ENCODE data around the gene HSP90AB1.
A peak's percentile ranks its signal among the peaks of the same experiment; 100 is the strongest.

Gene HSP90AB1

DNA sequence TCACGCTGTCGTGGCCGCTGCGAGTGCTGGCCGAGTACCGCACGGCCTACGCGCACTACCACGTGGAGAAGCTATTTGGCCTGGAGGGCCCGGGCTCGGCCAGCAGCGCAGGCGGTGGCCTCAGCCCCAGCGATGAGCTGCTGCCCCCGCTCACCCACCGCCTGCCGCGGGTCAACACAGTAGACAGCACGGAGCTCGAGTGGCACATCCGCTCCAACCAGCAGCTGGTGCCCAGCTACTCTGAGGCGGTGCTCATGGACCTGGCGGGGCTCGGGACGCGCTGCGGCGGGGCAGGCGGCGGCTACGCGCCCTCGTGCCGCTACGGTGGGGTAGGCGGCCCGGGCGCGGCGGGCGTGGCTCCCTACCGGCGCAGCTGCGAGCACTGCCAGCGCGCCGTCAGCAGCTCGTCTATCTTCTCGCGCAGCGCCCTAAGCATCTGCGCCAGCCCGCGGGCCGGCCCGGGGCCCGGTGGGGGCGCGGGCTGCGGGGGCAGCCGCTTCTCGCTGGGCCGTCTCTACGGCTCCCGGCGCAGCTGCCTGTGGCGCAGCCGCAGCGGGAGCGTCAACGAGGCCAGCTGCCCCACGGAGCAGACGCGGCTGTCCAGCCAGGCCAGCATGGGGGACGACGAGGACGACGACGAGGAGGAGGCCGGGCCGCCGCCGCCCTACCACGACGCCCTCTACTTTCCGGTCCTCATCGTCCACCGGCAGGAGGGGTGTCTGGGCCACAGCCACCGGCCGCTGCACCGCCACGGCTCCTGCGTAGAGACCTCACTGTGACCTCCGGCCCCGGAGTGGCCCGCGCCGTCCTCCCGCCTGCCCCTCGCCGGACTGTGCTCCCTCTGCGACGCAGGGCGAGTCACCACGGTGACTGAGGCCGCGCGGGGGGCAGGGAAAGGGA lies 29.1 kb downstream of the HSP90AB1 start:
- Histone ChIP-seq H3K36me3 (ENCODE audit: insufficient read depth, low read length) (no peaks in the 10 kb centered on the region), H3K9me3 (replicated peaks; ENCODE audit: low read length) (no peaks in the 10 kb centered on the region), H3K9ac (ENCODE audit: low read depth, low read length) (no peak overlapping the region), H3K27me3 (ENCODE audit: control insufficient read depth, insufficient read depth, low read length) (peaks cover 71% of the 10 kb centered on the region), H3K4me2 (ENCODE audit: low read length) (peak overlapping the region; percentile 80), H3K4me3 (ENCODE audit: low read length) (peak overlapping the region; percentile 57), H3K4me1 (ENCODE audit: control insufficient read depth, insufficient read depth, low read length) (peaks cover 3% of the 10 kb centered on the region)

DNA sequence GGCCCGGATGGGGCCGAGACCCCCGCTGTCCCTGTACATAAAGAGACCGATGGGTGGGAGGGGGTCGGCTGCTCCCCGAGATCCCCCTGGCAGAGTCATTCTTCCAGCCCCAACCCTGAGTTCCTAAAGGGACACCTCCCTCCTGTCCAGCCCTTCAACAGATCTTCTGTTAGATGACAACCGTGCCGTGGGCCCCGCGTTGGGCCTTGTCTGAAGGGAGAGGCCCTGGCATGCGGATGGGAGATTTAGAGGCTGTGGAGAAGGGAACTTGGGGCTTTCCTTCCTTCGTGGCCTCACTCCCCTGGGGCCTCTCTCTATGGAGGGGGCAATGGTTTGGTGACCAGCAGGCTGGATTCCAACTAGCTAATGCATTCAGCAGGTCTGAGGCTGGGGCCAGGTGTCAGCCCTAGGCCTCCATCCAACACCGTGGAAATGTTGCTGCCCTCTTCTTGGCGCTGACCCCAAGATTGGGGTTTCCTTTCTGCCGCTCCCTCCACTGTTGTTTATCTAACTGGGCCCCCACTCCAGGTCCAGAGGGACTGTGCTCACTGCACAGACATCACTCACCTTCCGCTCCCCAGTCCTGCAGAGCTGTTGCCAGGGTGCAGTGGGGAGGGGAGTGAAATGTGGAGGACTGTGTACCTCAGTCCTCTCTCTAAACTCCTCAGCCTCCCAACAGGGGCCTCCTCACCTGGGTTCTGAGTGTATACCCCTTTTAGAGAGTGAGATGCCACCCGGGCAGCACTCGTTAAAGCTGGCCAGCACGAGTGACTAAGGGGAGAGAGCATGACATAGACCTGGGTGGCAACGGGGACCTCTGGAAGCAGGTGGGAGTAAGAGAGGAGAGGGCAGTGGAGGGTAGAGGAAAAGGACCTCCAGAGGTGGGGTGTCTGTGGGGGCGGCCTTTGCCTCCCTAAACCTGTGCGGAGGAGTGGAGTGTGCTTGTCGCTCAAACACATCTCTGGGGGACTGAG lies 30.1 kb downstream of the HSP90AB1 start:
- Histone ChIP-seq H3K4me2 (ENCODE audit: low read length) (no peak overlapping the region), H3K9ac (ENCODE audit: low read depth, low read length) (no peak overlapping the region), H3K4me3 (ENCODE audit: low read length) (no peak overlapping the region), H3K27me3 (ENCODE audit: control insufficient read depth, insufficient read depth, low read length) (peaks cover 64% of the 10 kb centered on the region), H3K9me3 (replicated peaks; ENCODE audit: low read length) (no peaks in the 10 kb centered on the region), H3K4me1 (ENCODE audit: control insufficient read depth, insufficient read depth, low read length) (peaks cover 3% of the 10 kb centered on the region), H3K36me3 (ENCODE audit: insufficient read depth, low read length) (no peaks in the 10 kb centered on the region)

DNA sequence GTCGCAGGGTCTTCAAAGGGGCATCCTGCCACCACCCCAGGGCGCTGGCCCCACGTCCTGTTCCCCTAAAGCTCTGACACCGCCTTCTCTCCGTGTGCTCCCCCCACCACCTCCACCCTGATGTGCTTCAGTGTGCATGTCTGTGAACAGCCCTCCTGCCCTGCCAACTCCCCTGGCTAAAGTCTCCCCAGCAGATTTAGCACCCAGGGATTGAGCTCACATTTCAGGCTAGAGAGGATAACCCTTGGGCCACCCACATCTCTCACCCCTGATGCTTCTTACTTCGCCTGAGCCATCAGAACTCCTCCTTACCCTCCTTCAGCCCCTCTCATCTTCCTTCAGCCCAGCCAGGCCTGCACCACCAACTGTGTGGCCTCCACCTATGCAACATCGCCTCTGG lies 30.9 kb downstream of the HSP90AB1 start:
- H3K27me3 ChIP-seq (ENCODE audit: control insufficient read depth, insufficient read depth, low read length) = peaks cover 62% of the 10 kb centered on the region
- H3K36me3 ChIP-seq (ENCODE audit: insufficient read depth, low read length) = no peaks in the 10 kb centered on the region
- no peak overlapping the region for H3K4me3 ChIP-seq (ENCODE audit: low read length)
- peaks cover 3% of the 10 kb centered on the region for H3K4me1 ChIP-seq (ENCODE audit: control insufficient read depth, insufficient read depth, low read length)
- no peak overlapping the region for H3K4me2 ChIP-seq (ENCODE audit: low read length)
- H3K9me3 ChIP-seq (replicated peaks; ENCODE audit: low read length) = no peaks in the 10 kb centered on the region
- no peak overlapping the region for H3K9ac ChIP-seq (ENCODE audit: low read depth, low read length)

DNA sequence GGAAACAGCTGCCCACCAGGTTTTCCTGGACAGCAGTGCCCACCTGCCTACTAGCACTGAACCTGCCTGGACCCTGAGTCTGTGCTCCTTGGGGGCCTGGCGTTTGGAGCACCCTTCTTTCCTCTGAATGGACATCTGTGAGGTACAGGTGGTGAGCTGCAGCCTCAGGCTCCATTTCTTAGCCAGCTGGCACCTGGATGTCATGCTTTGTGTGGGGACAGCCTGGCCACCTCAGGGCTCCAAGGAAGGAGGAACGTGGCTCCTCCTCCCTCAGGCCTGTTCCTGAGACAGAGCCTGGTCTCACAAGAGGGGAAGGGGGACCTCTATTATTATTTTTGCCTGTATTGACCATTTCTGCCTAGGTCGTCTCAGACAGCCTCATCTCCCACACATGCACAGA lies 31.4 kb downstream of the HSP90AB1 start:
- Histone ChIP-seq H3K27me3 (ENCODE audit: control insufficient read depth, insufficient read depth, low read length) (peaks cover 61% of the 10 kb centered on the region), H3K9ac (ENCODE audit: low read depth, low read length) (no peak overlapping the region), H3K4me2 (ENCODE audit: low read length) (no peak overlapping the region), H3K36me3 (ENCODE audit: insufficient read depth, low read length) (no peaks in the 10 kb centered on the region), H3K4me3 (ENCODE audit: low read length) (no peak overlapping the region), H3K9me3 (replicated peaks; ENCODE audit: low read length) (no peaks in the 10 kb centered on the region), H3K4me1 (ENCODE audit: control insufficient read depth, insufficient read depth, low read length) (peaks cover 3% of the 10 kb centered on the region)

DNA sequence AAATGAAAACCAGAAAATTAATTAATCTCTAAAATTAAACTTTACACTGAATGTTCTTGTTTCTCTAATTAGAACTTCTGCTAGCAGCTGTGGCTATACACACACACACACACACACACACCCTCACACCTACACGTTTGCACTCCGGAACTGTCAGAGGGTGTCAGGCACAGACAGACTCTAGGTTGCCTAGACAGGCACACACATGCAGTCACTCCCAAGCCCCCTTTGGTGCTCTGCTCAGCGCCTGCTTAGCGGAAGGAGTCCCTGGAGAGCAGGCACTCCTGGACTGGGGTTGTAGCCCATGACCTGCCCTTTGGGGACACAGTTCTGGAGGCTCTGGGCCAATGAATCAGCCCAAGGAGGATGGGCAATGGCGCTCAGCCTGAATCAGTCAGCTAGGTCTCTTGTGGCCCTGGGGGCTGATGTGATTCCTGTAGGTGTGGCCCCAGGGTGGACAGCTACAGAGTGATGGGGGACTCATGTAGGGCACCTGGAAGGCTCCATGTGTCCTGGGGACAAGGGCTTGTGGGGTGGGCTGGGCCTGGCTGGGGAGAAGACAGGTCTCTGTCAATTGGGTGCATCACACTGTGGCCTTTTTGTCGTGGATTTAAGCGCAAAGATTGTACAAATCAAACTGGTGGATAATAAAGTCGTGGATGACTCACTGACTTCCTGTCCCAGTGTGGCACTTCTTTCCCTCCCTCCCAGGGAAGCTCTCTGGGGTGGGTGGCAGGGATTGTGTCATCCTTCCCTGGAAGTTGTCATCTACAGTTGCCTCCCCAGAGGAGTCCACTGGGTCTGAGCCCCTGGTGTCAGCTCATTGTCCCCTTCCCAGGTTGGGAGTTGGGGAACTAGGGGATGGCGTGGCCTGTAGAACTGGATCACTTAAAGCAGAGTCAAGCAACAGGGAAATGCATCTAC lies 32.1 kb downstream of the HSP90AB1 start:
- Histone ChIP-seq H3K9ac (ENCODE audit: low read depth, low read length) (no peak overlapping the region), H3K36me3 (ENCODE audit: insufficient read depth, low read length) (no peaks in the 10 kb centered on the region), H3K9me3 (replicated peaks; ENCODE audit: low read length) (no peaks in the 10 kb centered on the region), H3K4me1 (ENCODE audit: control insufficient read depth, insufficient read depth, low read length) (peaks cover 3% of the 10 kb centered on the region), H3K4me2 (ENCODE audit: low read length) (no peak overlapping the region), H3K4me3 (ENCODE audit: low read length) (no peak overlapping the region), H3K27me3 (ENCODE audit: control insufficient read depth, insufficient read depth, low read length) (peaks cover 63% of the 10 kb centered on the region)

DNA sequence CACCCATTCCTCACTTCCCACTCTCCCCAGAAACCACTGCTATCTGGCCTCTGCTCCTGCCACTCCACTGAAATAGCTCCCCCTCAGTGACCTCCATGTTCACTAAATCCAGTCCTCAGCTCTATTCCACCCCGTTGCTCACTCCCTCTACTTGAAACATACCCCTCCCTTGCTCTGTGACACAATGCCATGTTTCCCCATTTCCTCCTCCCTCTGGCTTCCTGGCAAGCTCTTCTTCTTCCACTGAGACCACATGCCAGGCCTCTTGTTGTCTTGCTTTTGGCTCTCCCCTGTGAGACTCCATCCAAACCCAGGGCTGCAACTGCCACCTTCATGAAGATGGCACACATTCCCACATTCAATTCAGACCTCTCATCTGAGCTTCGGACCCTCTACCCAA lies 37.2 kb downstream of the HSP90AB1 start:
- no peak overlapping the region for H3K9ac ChIP-seq (ENCODE audit: low read depth, low read length)
- H3K27me3 ChIP-seq (ENCODE audit: control insufficient read depth, insufficient read depth, low read length) = peaks cover 76% of the 10 kb centered on the region
- no peaks in the 10 kb centered on the region for H3K9me3 ChIP-seq (replicated peaks; ENCODE audit: low read length)
- H3K36me3 ChIP-seq (ENCODE audit: insufficient read depth, low read length) = no peaks in the 10 kb centered on the region
- no peak overlapping the region for H3K4me3 ChIP-seq (ENCODE audit: low read length)
- H3K4me1 ChIP-seq (ENCODE audit: control insufficient read depth, insufficient read depth, low read length) = no peaks in the 10 kb centered on the region
- no peak overlapping the region for H3K4me2 ChIP-seq (ENCODE audit: low read length)

DNA sequence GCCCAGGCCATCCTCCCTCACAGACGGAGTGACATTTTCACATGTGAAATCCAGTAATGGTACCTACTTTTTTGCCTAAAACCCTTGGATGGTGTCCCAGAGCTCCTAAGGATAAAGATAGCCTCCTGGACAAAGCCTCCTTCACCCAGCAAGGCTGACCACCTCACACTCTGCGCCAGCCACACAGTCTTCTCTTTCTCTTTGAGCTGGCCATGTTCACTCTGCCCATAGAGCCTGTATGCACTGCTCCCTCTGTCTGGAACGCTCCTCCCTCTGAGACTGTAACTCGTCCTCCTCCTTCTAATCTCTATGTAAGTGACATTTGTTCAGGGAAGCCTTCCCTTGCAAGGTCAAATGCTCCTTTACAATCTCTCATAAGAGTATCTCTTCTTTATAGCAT lies 38.0 kb downstream of the HSP90AB1 start:
- no peak overlapping the region for H3K9ac ChIP-seq (ENCODE audit: low read depth, low read length)
- H3K27me3 ChIP-seq (ENCODE audit: control insufficient read depth, insufficient read depth, low read length) = peaks cover 77% of the 10 kb centered on the region
- no peaks in the 10 kb centered on the region for H3K9me3 ChIP-seq (replicated peaks; ENCODE audit: low read length)
- H3K4me1 ChIP-seq (ENCODE audit: control insufficient read depth, insufficient read depth, low read length) = no peaks in the 10 kb centered on the region
- no peak overlapping the region for H3K4me2 ChIP-seq (ENCODE audit: low read length)
- H3K36me3 ChIP-seq (ENCODE audit: insufficient read depth, low read length) = no peaks in the 10 kb centered on the region
- no peak overlapping the region for H3K4me3 ChIP-seq (ENCODE audit: low read length)

DNA sequence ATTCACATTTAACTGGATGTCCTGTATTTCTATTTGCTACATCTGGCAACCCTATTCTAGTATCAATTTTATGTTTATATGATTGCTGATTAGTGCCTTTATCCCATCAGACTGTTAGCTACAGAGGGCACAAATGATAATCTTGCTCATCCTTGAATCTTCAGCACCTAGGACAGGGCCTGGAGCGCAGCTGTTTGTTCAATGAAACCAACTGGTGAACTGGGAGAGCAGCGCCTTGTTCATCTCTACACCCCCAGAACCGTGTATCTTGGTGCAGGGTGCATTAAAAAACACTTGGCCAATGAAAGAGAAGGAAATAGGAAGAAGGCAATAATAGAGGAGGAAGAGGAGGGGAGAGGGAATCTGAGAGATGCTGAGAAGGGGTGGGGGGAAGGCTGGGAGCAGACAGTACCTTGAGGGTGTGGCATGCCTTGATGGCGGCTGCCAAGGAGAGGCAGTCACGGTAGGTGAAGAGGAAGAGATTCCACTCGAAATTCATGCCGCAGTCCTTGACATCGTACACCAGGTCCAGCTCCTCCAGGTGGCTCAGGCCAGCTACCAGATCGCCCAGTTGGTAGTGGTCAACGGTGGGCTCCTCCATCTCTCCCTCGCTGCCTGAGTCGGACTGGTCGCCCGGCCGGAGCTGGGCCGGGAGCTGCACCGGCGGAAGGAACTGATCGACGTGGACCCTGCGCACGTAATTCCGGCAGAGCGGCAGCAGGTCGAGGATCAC lies 38.8 kb downstream of the HSP90AB1 start:
- no peaks in the 10 kb centered on the region for H3K36me3 ChIP-seq (ENCODE audit: insufficient read depth, low read length)
- H3K9me3 ChIP-seq (replicated peaks; ENCODE audit: low read length) = no peaks in the 10 kb centered on the region
- no peak overlapping the region for H3K4me2 ChIP-seq (ENCODE audit: low read length)
- no peak overlapping the region for H3K9ac ChIP-seq (ENCODE audit: low read depth, low read length)
- no peak overlapping the region for H3K4me3 ChIP-seq (ENCODE audit: low read length)
- peaks cover 80% of the 10 kb centered on the region for H3K27me3 ChIP-seq (ENCODE audit: control insufficient read depth, insufficient read depth, low read length)
- H3K4me1 ChIP-seq (ENCODE audit: control insufficient read depth, insufficient read depth, low read length) = no peaks in the 10 kb centered on the region

DNA sequence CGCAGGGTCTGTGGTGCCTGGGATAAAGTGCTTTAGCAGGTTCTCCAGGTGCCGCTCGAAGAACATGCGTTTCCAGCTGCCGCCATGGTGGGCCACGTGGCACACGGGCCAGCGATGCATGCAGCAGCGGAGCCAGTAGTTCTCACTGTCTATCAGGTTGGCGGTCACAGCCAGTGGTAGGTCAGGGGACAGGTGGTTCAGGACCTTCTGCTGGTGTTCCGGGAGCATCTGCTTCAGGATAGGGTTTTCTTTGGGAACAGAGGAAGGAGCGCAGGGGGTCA lies 39.3 kb downstream of the HSP90AB1 start:
- Histone ChIP-seq H3K36me3 (ENCODE audit: insufficient read depth, low read length) (no peaks in the 10 kb centered on the region), H3K27me3 (ENCODE audit: control insufficient read depth, insufficient read depth, low read length) (peaks cover 79% of the 10 kb centered on the region), H3K4me3 (ENCODE audit: low read length) (no peak overlapping the region), H3K9me3 (replicated peaks; ENCODE audit: low read length) (no peaks in the 10 kb centered on the region), H3K4me2 (ENCODE audit: low read length) (no peak overlapping the region), H3K9ac (ENCODE audit: low read depth, low read length) (no peak overlapping the region), H3K4me1 (ENCODE audit: control insufficient read depth, insufficient read depth, low read length) (no peaks in the 10 kb centered on the region)

DNA sequence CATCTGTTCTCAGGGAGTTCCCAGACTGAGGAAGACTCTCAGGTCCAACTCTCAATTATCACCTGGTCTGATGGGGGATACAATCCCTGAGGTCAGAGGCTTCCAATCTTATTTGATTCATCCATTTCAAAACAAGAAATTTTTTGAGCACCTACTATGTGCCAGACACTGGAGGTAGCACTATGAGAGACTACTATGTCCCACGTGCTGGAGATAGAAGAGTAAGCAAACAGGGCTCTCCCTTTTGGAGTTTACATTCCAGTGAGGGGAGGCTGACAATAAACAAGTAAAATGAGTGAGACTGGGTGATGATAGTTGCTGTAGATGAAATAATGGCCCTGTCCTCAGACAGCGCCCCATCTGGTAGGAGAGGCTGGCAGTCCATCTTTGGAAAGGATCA lies 39.8 kb downstream of the HSP90AB1 start:
- no peak overlapping the region for H3K9ac ChIP-seq (ENCODE audit: low read depth, low read length)
- H3K4me3 ChIP-seq (ENCODE audit: low read length) = no peak overlapping the region
- H3K4me2 ChIP-seq (ENCODE audit: low read length) = no peak overlapping the region
- no peaks in the 10 kb centered on the region for H3K36me3 ChIP-seq (ENCODE audit: insufficient read depth, low read length)
- no peaks in the 10 kb centered on the region for H3K4me1 ChIP-seq (ENCODE audit: control insufficient read depth, insufficient read depth, low read length)
- H3K9me3 ChIP-seq (replicated peaks; ENCODE audit: low read length) = no peaks in the 10 kb centered on the region
- peaks cover 85% of the 10 kb centered on the region for H3K27me3 ChIP-seq (ENCODE audit: control insufficient read depth, insufficient read depth, low read length)

Measured in skeletal muscle satellite cell (primary cell).